ENCODE results near the gene FBRSL1. TPM values are rescaled to one million over a fixed set of nuclear protein-coding genes. Genes with fewer than 3 reads are reported as not detected.

FBRSL1 gene
- total and polyA plus RNA-seq, 10 donors, result 14.3 to 161 (median 49.8) TPM

DNA sequence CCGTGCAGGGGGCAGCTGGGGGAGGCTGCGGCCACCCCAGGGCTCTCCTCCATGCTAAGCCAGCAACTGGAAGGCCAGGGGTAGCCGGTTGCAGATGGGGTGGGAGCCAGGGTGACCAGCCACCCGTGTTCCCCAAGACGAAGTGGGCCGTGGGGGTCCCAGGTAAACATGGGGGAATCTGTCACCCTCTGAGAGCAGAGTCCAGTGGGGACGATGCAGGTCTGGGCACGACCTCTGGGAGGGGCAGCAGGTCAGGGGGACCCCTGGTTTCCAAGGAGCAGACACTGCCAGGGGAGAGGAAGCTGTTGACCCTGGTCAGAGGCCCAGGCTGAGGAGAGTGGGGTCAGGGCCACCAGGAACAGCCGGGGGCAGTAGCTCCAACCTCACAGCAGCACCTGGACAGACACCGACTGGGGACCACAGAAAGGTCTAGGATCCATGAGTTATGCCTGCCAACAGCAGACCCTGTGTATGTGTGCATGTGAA is 35.0 kb upstream of the FBRSL1 start:
- H3K4me1 ChIP-seq, result peaks cover 5 to 25% (median 16%) of the 10 kb centered on the region in 6 donors
- H3K27me3 ChIP-seq (replicated peaks in 1 of 7), result peaks cover 0 to 62% (median 8%) of the 10 kb centered on the region in 7 donors
- DNase-seq, result peak; percentile 67
- intact Hi-C loops (cut with DNase I; ENCODE audit: low total_unique reads), result no loop called here
- TF ChIP-seq POLR2A (IDR thresholded peaks at IDR 0.05) (no peak), POLR2AphosphoS5 (IDR thresholded peaks at IDR 0.05) (no peak)
- TF ChIP-seq, protein P1, sequence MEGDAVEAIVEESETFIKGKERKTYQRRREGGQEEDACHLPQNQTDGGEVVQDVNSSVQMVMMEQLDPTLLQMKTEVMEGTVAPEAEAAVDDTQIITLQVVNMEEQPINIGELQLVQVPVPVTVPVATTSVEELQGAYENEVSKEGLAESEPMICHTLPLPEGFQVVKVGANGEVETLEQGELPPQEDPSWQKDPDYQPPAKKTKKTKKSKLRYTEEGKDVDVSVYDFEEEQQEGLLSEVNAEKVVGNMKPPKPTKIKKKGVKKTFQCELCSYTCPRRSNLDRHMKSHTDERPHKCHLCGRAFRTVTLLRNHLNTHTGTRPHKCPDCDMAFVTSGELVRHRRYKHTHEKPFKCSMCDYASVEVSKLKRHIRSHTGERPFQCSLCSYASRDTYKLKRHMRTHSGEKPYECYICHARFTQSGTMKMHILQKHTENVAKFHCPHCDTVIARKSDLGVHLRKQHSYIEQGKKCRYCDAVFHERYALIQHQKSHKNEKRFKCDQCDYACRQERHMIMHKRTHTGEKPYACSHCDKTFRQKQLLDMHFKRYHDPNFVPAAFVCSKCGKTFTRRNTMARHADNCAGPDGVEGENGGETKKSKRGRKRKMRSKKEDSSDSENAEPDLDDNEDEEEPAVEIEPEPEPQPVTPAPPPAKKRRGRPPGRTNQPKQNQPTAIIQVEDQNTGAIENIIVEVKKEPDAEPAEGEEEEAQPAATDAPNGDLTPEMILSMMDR (IDR thresholded peaks at IDR 0.05 in 8 of 11, conservative IDR thresholded peaks at IDR 0.05 in 3 of 11), result no peak
- no peaks in the 10 kb centered on the region for H3K9me3 ChIP-seq
- H3K27ac ChIP-seq, result no peak overlapping the region
- H3K36me3 ChIP-seq, result no peaks in the 10 kb centered on the region
- no peak overlapping the region for H3K4me3 ChIP-seq
- WGBS, 5 donors, result 51 to 73% (median 57%) methylated on average over 8 to 10 of the region's 10 CpGs

DNA sequence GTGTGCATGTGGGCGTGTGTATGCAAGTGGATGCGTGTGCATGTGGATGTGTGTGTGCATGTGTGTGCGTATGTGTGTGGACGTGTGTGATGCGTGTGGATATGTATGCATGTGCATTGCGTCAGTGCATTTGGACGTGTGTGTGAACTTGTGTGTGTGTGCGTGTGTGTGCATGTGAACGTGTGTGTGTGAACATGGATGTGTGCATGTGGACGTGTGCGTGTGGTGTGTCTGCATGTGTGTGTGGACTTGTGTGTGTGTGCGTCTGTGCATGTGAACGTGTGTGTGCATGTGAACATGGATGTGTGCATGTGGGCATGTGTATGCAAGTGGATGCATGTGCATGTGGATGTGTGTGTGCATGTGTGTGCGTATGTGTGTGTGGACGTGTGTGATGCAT is 34.4 kb upstream of the FBRSL1 start:
- no peak overlapping the region for H3K27ac ChIP-seq
- intact Hi-C loops (cut with DNase I; ENCODE audit: low total_unique reads), result no loop called here
- no peak for DNase-seq
- H3K36me3 ChIP-seq, result no peaks in the 10 kb centered on the region
- H3K27me3 ChIP-seq (replicated peaks in 1 of 7), result peaks cover 0 to 56% (median 8%) of the 10 kb centered on the region in 7 donors
- 87 to 95% (median 94%) methylated on average over 15 of the region's 15 CpGs for WGBS, 5 donors
- no peak overlapping the region for H3K4me3 ChIP-seq
- peaks cover 0 to 5% (median 0%) of the 10 kb centered on the region in 8 donors for H3K9me3 ChIP-seq
- no peak for TF ChIP-seq POLR2AphosphoS5 (IDR thresholded peaks at IDR 0.05)
- no peak for TF ChIP-seq POLR2A (IDR thresholded peaks at IDR 0.05)
- TF ChIP-seq, protein P1 (IDR thresholded peaks at IDR 0.05 in 8 of 11, conservative IDR thresholded peaks at IDR 0.05 in 3 of 11), result no peak
- peaks cover 0 to 19% (median 11%) of the 10 kb centered on the region in 6 donors for H3K4me1 ChIP-seq

GRCh38 chr12:132456186-132456943 is 33.6 kb upstream of the FBRSL1 start:
- Histone ChIP-seq H3K27ac (no peak overlapping the region), H3K36me3 (no peaks in the 10 kb centered on the region), H3K4me3 (no peak overlapping the region), H3K9me3 (peaks cover 0 to 6% (median 0%) of the 10 kb centered on the region in 8 donors), H3K27me3 (replicated peaks in 1 of 7) (peaks cover 0 to 48% (median 1%) of the 10 kb centered on the region in 7 donors), H3K4me1 (peaks cover 0 to 11% (median 3%) of the 10 kb centered on the region in 6 donors)
- TF ChIP-seq, protein P1 (IDR thresholded peaks at IDR 0.05 in 8 of 11, conservative IDR thresholded peaks at IDR 0.05 in 3 of 11), result no peak
- TF ChIP-seq POLR2AphosphoS5 (IDR thresholded peaks at IDR 0.05), result no peak
- TF ChIP-seq POLR2A (IDR thresholded peaks at IDR 0.05), result no peak
- intact Hi-C loops (cut with DNase I; ENCODE audit: low total_unique reads), result no loop called here
- no peak for DNase-seq
- WGBS, 5 donors, result 85 to 90% (median 87%) methylated on average over 17 to 28 of the region's 28 CpGs

GRCh38 chr12:132456944-132457495 is 32.9 kb upstream of the FBRSL1 start:
- WGBS, 5 donors, result 70 to 84% (median 80%) methylated on average over 19 to 38 of the region's 38 CpGs
- DNase-seq, result peak; percentile 49
- intact Hi-C loops (cut with DNase I; ENCODE audit: low total_unique reads), result no loop called here

More at GRCh38 chr12:132456944-132457495, 32.9 kb upstream of the FBRSL1 start:
- peaks cover 0 to 9% (median 0%) of the 10 kb centered on the region in 6 donors for H3K4me1 ChIP-seq
- no peaks in the 10 kb centered on the region for H3K36me3 ChIP-seq
- H3K27me3 ChIP-seq (replicated peaks in 1 of 7), result peaks cover 0 to 42% (median 0%) of the 10 kb centered on the region in 7 donors
- peaks cover 0 to 6% (median 0%) of the 10 kb centered on the region in 8 donors for H3K9me3 ChIP-seq
- no peak overlapping the region for H3K27ac ChIP-seq
- H3K4me3 ChIP-seq, result no peak overlapping the region
- TF ChIP-seq, protein P1 (IDR thresholded peaks at IDR 0.05 in 8 of 11, conservative IDR thresholded peaks at IDR 0.05 in 3 of 11), result no peak
- no peak for TF ChIP-seq POLR2A (IDR thresholded peaks at IDR 0.05)
- no peak for TF ChIP-seq POLR2AphosphoS5 (IDR thresholded peaks at IDR 0.05)
